Measurements from ENCODE around the gene CFAP410. TPM values are rescaled to one million over a fixed set of nuclear protein-coding genes. Genes with fewer than 3 reads are reported as not detected.

Gene CFAP410
- total and polyA plus RNA-seq, 2 of the 13 experiments (the other 11 are each of a cell fraction or from before 2014, with no cell fraction given), result 8.0 to 20.1 TPM

GRCh38 chr21:44371596-44371995, 32.4 kb upstream of the CFAP410 start:
- no peak overlapping the region for H3K9ac ChIP-seq (ENCODE audit: insufficient read depth, low read depth, low read length)
- H3K4me1 ChIP-seq (ENCODE audit: insufficient read depth, low read length), result peaks cover 18% of the 10 kb centered on the region
- FAIRE-seq, result no peak
- ChIA-PET POLR2A (no interaction called here), CTCF (ENCODE audit: low intra/inter-chr PET ratio, low total read pairs) (no interaction called here)
- intact Hi-C loops (cut with micrococcal nuclease; ENCODE audit: unreplicated experiment) (no loop called here), in situ Hi-C loops (cut with HindIII; ENCODE audit: extremely low pct_ligation_motif_present, low pct_unique_long_range_greater_than_20kb) (no loop called here)
- no peaks in the 10 kb centered on the region for H4K20me1 ChIP-seq (ENCODE audit: insufficient read depth, low read length)
- no peak for TF ChIP-seq TERF1 (CRISPR knock-in tag; IDR thresholded peaks at IDR 0.05)
- no peak for TF ChIP-seq STAT6 (CRISPR knock-in tag; IDR thresholded peaks at IDR 0.05; ENCODE audit: borderline replicate concordance)
- no peak for TF ChIP-seq ARHGAP35 (CRISPR knock-in tag; IDR thresholded peaks at IDR 0.05; ENCODE audit: borderline replicate concordance)
- no peak for TF ChIP-seq DRAP1 (CRISPR knock-in tag; IDR thresholded peaks at IDR 0.05)
- no peak for TF ChIP-seq ZNF550 (CRISPR knock-in tag; IDR thresholded peaks at IDR 0.05; ENCODE audit: borderline replicate concordance)
- TF ChIP-seq ZNF790 (CRISPR knock-in tag; IDR thresholded peaks at IDR 0.05; ENCODE audit: borderline replicate concordance), result no peak
- peaks cover 5 to 17% of the 10 kb centered on the region in 2 experiments for H3K27me3 ChIP-seq (ENCODE audit: control insufficient read depth in 1 of 2, insufficient read depth in 2 of 2, low read length in 2 of 2)
- H2AFZ ChIP-seq (ENCODE audit: low read length), result no peak overlapping the region
- H3K79me2 ChIP-seq (ENCODE audit: insufficient read depth, low read length), result no peaks in the 10 kb centered on the region
- no peaks in the 10 kb centered on the region for H3K36me3 ChIP-seq (replicated peaks in 1 of 2; ENCODE audit: control insufficient read depth in 1 of 2, insufficient read depth in 2 of 2, low read length in 2 of 2)
- no TSS peak for BruUV-seq (replicated peaks)
- H3K4me3 ChIP-seq (replicated peaks in 1 of 3; ENCODE audit: insufficient read depth in 1 of 3, low read depth in 2 of 3, low read length in 3 of 3), result no peak overlapping the region
- no peaks in the 10 kb centered on the region for H3K9me3 ChIP-seq (ENCODE audit: low read length)
- 79% methylated on average over 6 of the region's 6 CpGs for WGBS (ENCODE audit: low lambda C conversion rate)
- ATAC-seq, result no peak
- H3K4me2 ChIP-seq (ENCODE audit: low read depth, low read length), result no peak overlapping the region
- DNase-seq (ENCODE audit: low spot score), result no peak
- no peak overlapping the region for H3K27ac ChIP-seq (ENCODE audit: extremely low read length, insufficient read depth, low read length)
